Type B pancreatic cell (in vitro differentiated cells): ENCODE results near the gene MBTPS1. TPM values are rescaled to one million over a fixed set of nuclear protein-coding genes. Genes with fewer than 3 reads are reported as not detected.

Experiments used
- DNase-seq: peaks from one replicate; pipeline ENCODE4 v3.0.0; 2021; ENCODE audit warnings: mixed read lengths; ENCODE audit not compliant: unreplicated experiment; ENCODE audit errors: extremely low spot score
- H3K27ac Mint-ChIP-seq: 2 replicates; pipeline ENCODE4 v1.8.0; 2021; ENCODE audit warnings: mild to moderate bottlenecking, mixed read lengths
- H3K27me3 Mint-ChIP-seq: 2 replicates; pipeline ENCODE4 v1.8.0; 2021; ENCODE audit warnings: mixed read lengths
- H3K36me3 Mint-ChIP-seq: 2 replicates; pipeline ENCODE4 v1.8.0; 2021; ENCODE audit warnings: mixed read lengths
- H3K4me1 Mint-ChIP-seq: one replicate; pipeline ENCODE4 v1.8.0; 2021; ENCODE audit warnings: mixed read lengths; ENCODE audit not compliant: unreplicated experiment
- H3K4me3 Mint-ChIP-seq: 2 replicates; pipeline ENCODE4 v1.8.0; 2021; ENCODE audit warnings: mild to moderate bottlenecking, mixed read lengths
- H3K9me3 Mint-ChIP-seq: 2 replicates; pipeline ENCODE4 v1.8.0; 2021; ENCODE audit warnings: mixed read lengths
- CTCF ChIP-seq: fragments of 200-600 bp; sonication (generic); conservative IDR thresholded peaks from 2 replicates; pipeline ENCODE4 v1.5.0; 2021; ENCODE audit warnings: antibody characterized with exemption, mild to moderate bottlenecking
- total RNA-seq: library from RNA; stranded (reverse); gene quantifications from 2 replicates; pipeline ENCODE4 v1.2.1, GENCODE V29; 2021; ENCODE audit warnings: low replicate concordance

The MBTPS1 gene
- total RNA-seq, 1 donor from 2014 or later = 88.4 TPM

- TF ChIP-seq CTCF = peak; percentile 92
- H3K27ac Mint-ChIP-seq = no peak overlapping the region
- H3K4me1 Mint-ChIP-seq = peaks cover 5% of the 10 kb centered on the region
Measured at GRCh38 chr16:84065536-84066132, 51.1 kb downstream of the MBTPS1 start.

GRCh38 chr16:84063980-84064379, 52.8 kb downstream of the MBTPS1 start:
- H3K9me3 Mint-ChIP-seq = no peaks in the 10 kb centered on the region
- H3K36me3 Mint-ChIP-seq = peaks cover 10% of the 10 kb centered on the region
- H3K4me1 Mint-ChIP-seq = peaks cover 5% of the 10 kb centered on the region
- H3K4me3 Mint-ChIP-seq = no peak overlapping the region
- no peak for TF ChIP-seq CTCF
- no peak for DNase-seq
- H3K27ac Mint-ChIP-seq = no peak overlapping the region
- H3K27me3 Mint-ChIP-seq = no peaks in the 10 kb centered on the region

More at GRCh38 chr16:84065536-84066132, 51.1 kb downstream of the MBTPS1 start:
- no peaks in the 10 kb centered on the region for H3K9me3 Mint-ChIP-seq
- no peaks in the 10 kb centered on the region for H3K27me3 Mint-ChIP-seq
- H3K36me3 Mint-ChIP-seq = peaks cover 10% of the 10 kb centered on the region
- H3K4me3 Mint-ChIP-seq = no peak overlapping the region
- no peak for DNase-seq

GRCh38 chr16:84062734-84063640, 53.8 kb downstream of the MBTPS1 start:
- H3K27me3 Mint-ChIP-seq = no peaks in the 10 kb centered on the region
- H3K4me1 Mint-ChIP-seq = peaks cover 5% of the 10 kb centered on the region
- H3K4me3 Mint-ChIP-seq = no peak overlapping the region
- H3K27ac Mint-ChIP-seq = peak overlapping the region; percentile 68
- peaks cover 8% of the 10 kb centered on the region for H3K36me3 Mint-ChIP-seq
- H3K9me3 Mint-ChIP-seq = no peaks in the 10 kb centered on the region
- peak; percentile 84 for DNase-seq
- peak; percentile 98 for TF ChIP-seq CTCF

- Mint-ChIP-seq H3K9me3 (no peaks in the 10 kb centered on the region), H3K36me3 (peaks cover 15% of the 10 kb centered on the region), H3K4me3 (no peak overlapping the region), H3K27me3 (no peaks in the 10 kb centered on the region), H3K4me1 (peaks cover 5% of the 10 kb centered on the region), H3K27ac (no peak overlapping the region)
- TF ChIP-seq CTCF = no peak
- DNase-seq = peak; percentile 37
Measured at GRCh38 chr16:84061236-84061819, 55.4 kb downstream of the MBTPS1 start.

GRCh38 chr16:84059946-84060901, 56.5 kb downstream of the MBTPS1 start:
- H3K27ac Mint-ChIP-seq = no peak overlapping the region
- peaks cover 5% of the 10 kb centered on the region for H3K4me1 Mint-ChIP-seq
- DNase-seq = no peak
- no peak overlapping the region for H3K4me3 Mint-ChIP-seq
- TF ChIP-seq CTCF = no peak
- no peaks in the 10 kb centered on the region for H3K9me3 Mint-ChIP-seq
- H3K27me3 Mint-ChIP-seq = no peaks in the 10 kb centered on the region
- H3K36me3 Mint-ChIP-seq = peaks cover 18% of the 10 kb centered on the region
